H1 (cell line): Measurements from ENCODE around the gene XPOT. TPM values are rescaled to one million over a fixed set of nuclear protein-coding genes. Genes with fewer than 3 reads are reported as not detected.

Experiments used
- CTCF ChIA-PET: fragments of 300-600 bp; sonication (Branson Sonifier 250); formaldehyde crosslinking; loops from one replicate; lab custom pipeline; 2021; ENCODE audit not compliant: partially characterized antibody; lab: Charles Lee
- POLR2A ChIA-PET: fragments of 300-600 bp; sonication (Branson Sonifier 250); formaldehyde crosslinking; loops from one replicate; lab custom pipeline; 2021; ENCODE audit warnings: inconsistent platforms; ENCODE audit not compliant: partially characterized antibody; lab: Charles Lee
- DNase-seq, 2 experiments: peaks; one replicate each; pipeline versions ENCODE4 v3.0.0 to v3.0.0-alpha.2; 2010 to 2022; ENCODE audit warnings: low spot score in 2 of 2, low read depth in 1 of 2, mixed read lengths in 1 of 2
- FAIRE-seq: peaks from 2 replicates; lab custom pipeline; 2011; peaks lifted over from hg19 to GRCh38; lab: Jason Lieb, UNC
- H2AFZ ChIP-seq: 2 replicates; pipeline ENCODE4 v1.8.1; 2012; ENCODE audit warnings: low read length, inconsistent platforms
- H2AK5ac ChIP-seq: 2 replicates; pipeline ENCODE4 v1.6.1; 2013; ENCODE audit warnings: low read depth, low read length
- H2BK120ac ChIP-seq: replicated peaks from 2 replicates; pipeline ENCODE3; 2013; ENCODE audit warnings: low read depth, low read length, inconsistent platforms
- H2BK12ac ChIP-seq: 2 replicates; pipeline ENCODE4 v1.6.1; 2013; ENCODE audit warnings: low read depth, low read length
- H2BK15ac ChIP-seq: 2 replicates; pipeline ENCODE4 v1.6.1; 2013; ENCODE audit warnings: low read length
- H2BK20ac ChIP-seq: 2 replicates; pipeline ENCODE4 v1.6.1; 2013; ENCODE audit warnings: low read length
- H2BK5ac ChIP-seq: 2 replicates; pipeline ENCODE4 v1.6.1; 2013; ENCODE audit warnings: low read depth, low read length
- H3K14ac ChIP-seq: 2 replicates; pipeline ENCODE4 v1.6.1; 2013; ENCODE audit warnings: inconsistent platforms; ENCODE audit not compliant: insufficient read length
- H3K18ac ChIP-seq: 2 replicates; pipeline ENCODE4 v1.6.1; 2013; ENCODE audit warnings: low read length; ENCODE audit errors: extremely low read depth
- H3K23ac ChIP-seq: 2 replicates; pipeline ENCODE4 v1.6.1; 2013; ENCODE audit warnings: inconsistent platforms; ENCODE audit not compliant: insufficient read length
- H3K23me2 ChIP-seq: 2 replicates; pipeline ENCODE4 v1.6.1; 2013; ENCODE audit warnings: low read depth, low read length
- H3K27ac ChIP-seq: 2 replicates; pipeline ENCODE4 v1.6.1; 2011; ENCODE audit warnings: low read depth, low read length, inconsistent platforms
- H3K27me3 ChIP-seq, 4 experiments: replicated peaks in 1 of 4; 1 replicate in 1 of 4; 2 replicates in 3 of 4; pipeline versions ENCODE4 v1.6.1 to v1.8.1; 2011 to 2013; ENCODE audit warnings: low read length in 3 of 4, mild to moderate bottlenecking in 3 of 4, inconsistent platforms in 2 of 4, mixed read lengths in 2 of 4, moderate library complexity in 1 of 4; ENCODE audit not compliant: control insufficient read depth in 3 of 4, insufficient read depth in 3 of 4; ENCODE audit errors: extremely low read depth in 1 of 4
- H3K36me3 ChIP-seq, 4 experiments: 2 replicates each; pipeline versions ENCODE4 v1.6.1 to v1.8.1; 2011 to 2013; ENCODE audit warnings: mild to moderate bottlenecking in 4 of 4, low read length in 3 of 4, moderate library complexity in 2 of 4, control low read depth in 1 of 4, inconsistent platforms in 1 of 4; ENCODE audit not compliant: insufficient read depth in 4 of 4, control insufficient read depth in 2 of 4
- H3K4ac ChIP-seq: replicated peaks from 2 replicates; pipeline ENCODE3; 2013; ENCODE audit warnings: low read length, low read depth, mixed read lengths, inconsistent platforms; ENCODE audit not compliant: insufficient read length
- H3K4me1 ChIP-seq, 4 experiments: replicated peaks in 1 of 4; 1 replicate in 1 of 4; 2 replicates in 3 of 4; pipeline versions ENCODE4 v1.6.1 to v1.8.1; 2011 to 2013; ENCODE audit warnings: low read length in 3 of 4, inconsistent platforms in 2 of 4, mixed read lengths in 1 of 4; ENCODE audit not compliant: insufficient read depth in 4 of 4, control insufficient read depth in 3 of 4
- H3K4me2 ChIP-seq, 2 experiments: 2 replicates each; pipeline versions ENCODE4 v1.6.1 to v1.8.1; 2011 to 2013; ENCODE audit warnings: low read depth in 2 of 2, low read length in 2 of 2, control low read depth in 1 of 2, inconsistent platforms in 1 of 2, mild to moderate bottlenecking in 1 of 2; ENCODE audit not compliant: insufficient read depth in 1 of 2
- H3K4me3 ChIP-seq, 4 experiments: fragments of 200-600, 300-600 bp in 1 of 4; sonication (generic), shearing (Covaris generic), sonication (Bioruptor Twin) in 1 of 4; 2 replicates each; pipeline versions ENCODE4 v1.5.1 to v1.8.1; 2011 to 2016; ENCODE audit warnings: low read length in 4 of 4, low read depth in 3 of 4, control low read depth in 2 of 4, inconsistent platforms in 2 of 4, mild to moderate bottlenecking in 2 of 4, mixed read lengths in 1 of 4, moderate library complexity in 1 of 4; ENCODE audit not compliant: insufficient read depth in 2 of 4; ENCODE audit errors: extremely low read depth in 1 of 4
- H3K56ac ChIP-seq: replicated peaks from 2 replicates; pipeline ENCODE3; 2013; ENCODE audit warnings: low read depth, mild to moderate bottlenecking, mixed read lengths, low read length, inconsistent platforms; ENCODE audit not compliant: insufficient read length
- H3K79me1 ChIP-seq: 2 replicates; pipeline ENCODE4 v1.6.1; 2013; ENCODE audit warnings: low read depth, low read length, control low read depth
- H3K79me2 ChIP-seq, 2 experiments: 2 replicates each; pipeline versions ENCODE4 v1.6.1 to v1.8.1; 2012 to 2013; ENCODE audit warnings: low read length in 2 of 2, mild to moderate bottlenecking in 2 of 2, inconsistent platforms in 1 of 2; ENCODE audit not compliant: insufficient read depth in 2 of 2, control insufficient read depth in 1 of 2
- H3K9ac ChIP-seq, 4 experiments: replicated peaks in 1 of 4; 1 replicate in 1 of 4; 2 replicates in 3 of 4; pipeline versions ENCODE4 v1.6.1 to v1.8.1; 2011 to 2013; ENCODE audit warnings: low read depth in 3 of 4, low read length in 3 of 4, control low read depth in 2 of 4, mild to moderate bottlenecking in 2 of 4, moderate library complexity in 2 of 4, inconsistent platforms in 1 of 4; ENCODE audit errors: extremely low read depth in 1 of 4
- H3K9me3 ChIP-seq, 2 experiments: 2 replicates each; pipeline versions ENCODE4 v1.6.1 to v1.8.1; 2012 to 2013; ENCODE audit warnings: mild to moderate bottlenecking in 2 of 2, moderate library complexity in 2 of 2, control low read depth in 1 of 2, inconsistent platforms in 1 of 2, low read depth in 1 of 2, low read length in 1 of 2, mixed read lengths in 1 of 2; ENCODE audit not compliant: insufficient read depth in 2 of 2
- H4K20me1 ChIP-seq, 2 experiments: replicated peaks in 1 of 2; 2 replicates each; pipeline versions ENCODE3 to v1.8.1; 2011 to 2013; ENCODE audit warnings: inconsistent platforms in 2 of 2, low read length in 2 of 2, mild to moderate bottlenecking in 1 of 2; ENCODE audit not compliant: insufficient read depth in 2 of 2, control insufficient read depth in 1 of 2
- H4K5ac ChIP-seq: 2 replicates; pipeline ENCODE4 v1.6.1; 2013; ENCODE audit warnings: low read length, low read depth, mixed read lengths, inconsistent platforms; ENCODE audit not compliant: insufficient read length
- H4K8ac ChIP-seq: 2 replicates; pipeline ENCODE4 v1.8.0; 2013; ENCODE audit warnings: mild to moderate bottlenecking, moderate library complexity, low read length, inconsistent platforms; ENCODE audit not compliant: insufficient read depth; ENCODE audit errors: extremely low read depth
- H4K91ac ChIP-seq: replicated peaks from 2 replicates; pipeline ENCODE3; 2013; ENCODE audit warnings: low read length, mixed read lengths, inconsistent platforms; ENCODE audit not compliant: insufficient read length
- ATF2 ChIP-seq: IDR thresholded peaks from 2 replicates; pipeline ENCODE4 v1.6.1; 2012; ENCODE audit warnings: low read length, inconsistent platforms
- BACH1 ChIP-seq: IDR thresholded peaks from 2 replicates; pipeline ENCODE4 v1.6.1; 2012; ENCODE audit warnings: low read length, improper control_type of control experiment
- CHD1 ChIP-seq: IDR thresholded peaks from 2 replicates; pipeline ENCODE4 v1.6.1; 2012; ENCODE audit warnings: low read depth, low read length, improper control_type of control experiment
- CHD2 ChIP-seq: IDR thresholded peaks from 2 replicates; pipeline ENCODE4 v1.6.1; 2012; ENCODE audit warnings: low read length, improper control_type of control experiment
- HDAC6 ChIP-seq: IDR thresholded peaks from one replicate; pipeline ENCODE4 v1.7.1; 2012; ENCODE audit warnings: low read depth, mild to moderate bottlenecking, inconsistent platforms, low read length, moderate library complexity
- JUND ChIP-seq: IDR thresholded peaks from 2 replicates; pipeline ENCODE4 v1.6.1; 2011; ENCODE audit warnings: mild to moderate bottlenecking, improper control_type of control experiment, low read length
- KDM5A ChIP-seq: fragments of 200-600 bp; IDR thresholded peaks from 2 replicates; pipeline ENCODE4 v1.7.1; 2012; ENCODE audit warnings: mild to moderate bottlenecking, low read length, inconsistent platforms, mixed read lengths
- NRF1 ChIP-seq: IDR thresholded peaks from 2 replicates; pipeline ENCODE4 v1.6.1; 2011; ENCODE audit warnings: mild to moderate bottlenecking, low read depth, low read length, improper control_type of control experiment
- POLR2A ChIP-seq, 2 experiments: IDR thresholded peaks; 1 replicate in 1 of 2; 2 replicates in 1 of 2; pipeline ENCODE4 v1.6.1; 2011; ENCODE audit warnings: low read depth in 2 of 2, low read length in 2 of 2, mild to moderate bottlenecking in 2 of 2; ENCODE audit errors: control extremely low read depth in 1 of 2
- SP1 ChIP-seq: IDR thresholded peaks from 2 replicates; pipeline ENCODE4 v1.6.1; 2011; ENCODE audit warnings: low read depth, low read length
- TEAD4 ChIP-seq: IDR thresholded peaks from 2 replicates; pipeline ENCODE4 v1.6.1; 2012; ENCODE audit warnings: low read depth, low read length, inconsistent platforms, mixed read lengths
- USF2 ChIP-seq: IDR thresholded peaks from 2 replicates; pipeline ENCODE4 v1.6.1; 2011; ENCODE audit warnings: low read length, improper control_type of control experiment
- WGBS, 2 experiments: shearing (Covaris generic) in 1 of 2; methylation state at CpG; one replicate each; pipeline versions ENCODE4 v1.1.6 to v1.1.7; 2013 to 2015; ENCODE audit warnings: low lambda C conversion rate in 2 of 2, mixed read lengths in 2 of 2, inconsistent platforms in 1 of 2, low coverage in 1 of 2, missing lambda C conversion rate in 1 of 2; ENCODE audit not compliant: insufficient replicate concordance in 2 of 2, insufficient coverage in 1 of 2, insufficient read length in 1 of 2; ENCODE audit errors: extremely low coverage in 1 of 2, missing lambda C conversion rate in 1 of 2; 5-methylcytosine and 5-hydroxymethylcytosine counted together
- polyA plus RNA-seq, 7 experiments: library from polyadenylated mRNA; depleted of rRNA in 3 of 7; stranded (reverse) in 5 of 7; unstranded in 2 of 7; fragments of >200 nt in 5 of 7; fragments of 200-250 nt in 2 of 7; gene quantifications; 1 replicate in 5 of 7; 2 replicates in 1 of 7; 4 replicates in 1 of 7; pipeline versions ENCODE4 v1.2.1 to v1.2.3, GENCODE V29; 2011 to 2013; ENCODE audit warnings: missing spikeins in 2 of 7, mixed read lengths in 2 of 7
- total RNA-seq: library from RNA; stranded (reverse); fragmentation: NEBNext Ultra II Directional; extraction: Animal tissue kit (Norgen Biotek cat#: 25700); gene quantifications from 2 replicates; pipeline ENCODE4 v1.2.1, GENCODE V29; 2021

XPOT gene
- total and polyA plus RNA-seq, 2 of the 8 experiments (the other 6 are each of a cell fraction or from before 2014, with no cell fraction given): 38.8 to 176 TPM

GRCh38 chr12:64470495-64470894 lies 66.3 kb downstream of the XPOT start:
- H3K9me3 ChIP-seq: peaks cover 0 to 4% of the 10 kb centered on the region in 2 experiments; a peak in 2 of 4 replicates
- no peak overlapping the region for H3K18ac ChIP-seq
- H3K9ac ChIP-seq: no peak overlapping the region
- no peak overlapping the region for H4K5ac ChIP-seq
- no peaks in the 10 kb centered on the region for H3K4me1 ChIP-seq
- H4K91ac ChIP-seq: no peak overlapping the region
- CTCF ChIA-PET: interaction anchor here (1.2 to 1.4 kb wide), 2 partner anchors 11 to 214 kb away, joined by 3 to 4 read pairs; no protein-coding TSS in a partner anchor
- H2BK5ac ChIP-seq: no peak overlapping the region
- no peak overlapping the region for H2AK5ac ChIP-seq
- no peaks in the 10 kb centered on the region for H3K27me3 ChIP-seq
- no peaks in the 10 kb centered on the region for H3K23me2 ChIP-seq
- POLR2A ChIA-PET: interaction anchor here (0.6 to 2.9 kb wide), 4 partner anchors 9 to 163 kb away, joined by 3 to 7 read pairs (median 4); partner anchors contain the start of gene TBK1
- H2BK20ac ChIP-seq: no peak overlapping the region
- no peak overlapping the region for H2AFZ ChIP-seq
- no peak overlapping the region for H3K14ac ChIP-seq
- H2BK12ac ChIP-seq: no peak overlapping the region
- H3K4ac ChIP-seq: no peak overlapping the region
- 97% methylated on average over 2 of the region's 2 CpGs; no CpG with 5 or more reads in 1 of the 2 experiments for WGBS, 2 experiments
- no peak overlapping the region for H3K4me3 ChIP-seq
- peaks cover 0 to 3% of the 10 kb centered on the region in 2 experiments; a peak in 1 of 4 replicates for H3K79me2 ChIP-seq
- DNase-seq (no peak), FAIRE-seq (no peak)
- H2BK120ac ChIP-seq: no peak overlapping the region
- H2BK15ac ChIP-seq: no peak overlapping the region
- no peaks in the 10 kb centered on the region for H3K79me1 ChIP-seq
- no peak overlapping the region for H3K4me2 ChIP-seq
- H3K56ac ChIP-seq: no peak overlapping the region
- no peak overlapping the region for H4K8ac ChIP-seq
- peaks cover 0 to 4% of the 10 kb centered on the region in 2 experiments for H4K20me1 ChIP-seq
- no peak overlapping the region for H3K23ac ChIP-seq
- peaks cover 5 to 57% (median 45%) of the 10 kb centered on the region in 4 experiments; a peak in 7 of 8 replicates for H3K36me3 ChIP-seq
- no peak overlapping the region for H3K27ac ChIP-seq
- TF ChIP-seq BACH1 (no peak), CHD2 (no peak), HDAC6 (no peak), SP1 (no peak), ATF2 (no peak), NRF1 (no peak), CHD1 (no peak), POLR2A (IDR thresholded peaks at IDR 0.05; ENCODE audit: control extremely low read depth in 1 of 2, low read depth in 2 of 2, low read length in 2 of 2) (no peak), TEAD4 (no peak), KDM5A (no peak), JUND (no peak), USF2 (no peak)
